Activated gamma-delta T cell treated with Interleukin-2 at 50 U/mL for 16 hours (primary cell): ENCODE data around the gene OR4D6.
A peak's percentile ranks its signal among the peaks of the same experiment; 100 is the strongest.
"Not testable (repeated sequence)": the region's sequence is repeated elsewhere in the genome, so short reads cannot be mapped to it uniquely, and the experiment has no call there.

Source experiments
- DNase-seq: peaks from one replicate; pipeline ENCODE4 v3.0.0-alpha.2; 2020

The OR4D6 gene

GRCh38 chr11:59456661-59457060 lies at the start of gene OR4D6:
TSS of gene OR4D6 (plus strand) at chr11:59456961. CDS start at chr11:59456961, 0 bp downstream.
- DNase-seq = no peak

GRCh38 chr11:59413646-59414045 lies 43.1 kb upstream of the OR4D6 start:
- no peak for DNase-seq

- no peak for DNase-seq
Observed at GRCh38 chr11:59415111-59415510, 41.6 kb upstream of the OR4D6 start.

GRCh38 chr11:59416613-59417012 lies 40.1 kb upstream of the OR4D6 start:
- DNase-seq = no peak

- no peak for DNase-seq
Observed at GRCh38 chr11:59417023-59417422, 39.7 kb upstream of the OR4D6 start.

GRCh38 chr11:59418156-59418555 lies 38.6 kb upstream of the OR4D6 start:
- DNase-seq = no peak

GRCh38 chr11:59423835-59424234 lies 32.9 kb upstream of the OR4D6 start:
- DNase-seq = no peak

- no peak for DNase-seq
Observed at GRCh38 chr11:59425131-59425530, 31.6 kb upstream of the OR4D6 start.

- DNase-seq = no peak
Observed at GRCh38 chr11:59426361-59427067, 30.2 kb upstream of the OR4D6 start, which contains the start of gene OR5A2. TSS of gene OR5A2 (minus strand) at chr11:59426413. CDS start at chr11:59422953, 3,460 bp downstream.

- DNase-seq = no peak
Observed at GRCh38 chr11:59427068-59427382, 29.7 kb upstream of the OR4D6 start.

- peak; percentile 15 for DNase-seq
Observed at GRCh38 chr11:59429924-59430516, 26.7 kb upstream of the OR4D6 start.

- DNase-seq = no peak
Observed at GRCh38 chr11:59436169-59436568, 20.6 kb upstream of the OR4D6 start, which contains the start of gene OR5A1. TSS of gene OR5A1 (plus strand) at chr11:59436469. CDS start at chr11:59443169, 6,700 bp downstream.

GRCh38 chr11:59437770-59438169 lies 19.0 kb upstream of the OR4D6 start:
- DNase-seq = no peak

- DNase-seq = not testable (repeated sequence)
Observed at GRCh38 chr11:59445624-59446023, 11.1 kb upstream of the OR4D6 start.

GRCh38 chr11:59448484-59448883 lies 8.3 kb upstream of the OR4D6 start:
- DNase-seq = no peak

GRCh38 chr11:59459916-59460315 lies 3.2 kb downstream of the OR4D6 start:
- no peak for DNase-seq

- no peak for DNase-seq
Observed at GRCh38 chr11:59463190-59463641, 6.5 kb downstream of the OR4D6 start.

GRCh38 chr11:59473015-59473414 lies 16.3 kb downstream of the OR4D6 start, which contains the start of gene OR4D10:
TSS of gene OR4D10 (plus strand) at chr11:59473315. CDS start at chr11:59477430, 4,115 bp downstream.
- DNase-seq = no peak

- no peak for DNase-seq
Observed at GRCh38 chr11:59475176-59475575, 18.4 kb downstream of the OR4D6 start.

- DNase-seq = no peak
Observed at GRCh38 chr11:59479906-59480305, 23.1 kb downstream of the OR4D6 start.

GRCh38 chr11:59480359-59480758 lies 23.6 kb downstream of the OR4D6 start:
- no peak for DNase-seq

GRCh38 chr11:59501931-59502330 lies 45.2 kb downstream of the OR4D6 start:
- no peak for DNase-seq

GRCh38 chr11:59503276-59503675 lies 46.5 kb downstream of the OR4D6 start, which contains the start of gene OR4D11:
TSS of gene OR4D11 (plus strand) at chr11:59503576. CDS start at chr11:59503576, 0 bp downstream.
- DNase-seq = no peak
